ENCODE data around the gene MAGEA2. TPM values are rescaled to one million over a fixed set of nuclear protein-coding genes. Genes with fewer than 3 reads are reported as not detected.
"Not testable (repeated sequence)": the region's sequence is repeated elsewhere in the genome, so short reads cannot be mapped to it uniquely, and the experiment has no call there.

The MAGEA2 gene
- total RNA-seq, 1 donor from 2014 or later, result not detected

DNA sequence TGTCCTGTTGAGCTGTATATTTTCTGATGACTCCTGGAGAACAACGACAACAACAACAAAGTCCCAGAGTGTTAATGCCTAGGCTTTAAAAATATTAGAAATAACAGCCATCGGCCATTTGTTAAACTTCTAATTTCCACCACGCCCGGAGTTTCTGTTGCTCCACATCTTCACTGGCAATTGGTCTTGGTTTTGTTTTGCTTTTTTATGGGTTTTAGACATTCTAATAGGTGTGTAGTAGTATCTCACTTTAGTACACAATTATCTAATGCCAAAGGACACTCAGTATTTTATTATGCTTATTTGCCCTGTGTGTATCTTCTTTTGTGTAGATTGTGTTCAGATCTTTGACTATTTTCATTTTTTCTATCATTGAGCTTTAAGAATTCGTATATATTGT is 15.1 kb downstream of the MAGEA2 start:
- no peaks in the 10 kb centered on the region for H3K27me3 Mint-ChIP-seq
- no peaks in the 10 kb centered on the region for H3K4me1 Mint-ChIP-seq (ENCODE audit: unreplicated experiment)
- no peak overlapping the region for H3K27ac Mint-ChIP-seq

DNA sequence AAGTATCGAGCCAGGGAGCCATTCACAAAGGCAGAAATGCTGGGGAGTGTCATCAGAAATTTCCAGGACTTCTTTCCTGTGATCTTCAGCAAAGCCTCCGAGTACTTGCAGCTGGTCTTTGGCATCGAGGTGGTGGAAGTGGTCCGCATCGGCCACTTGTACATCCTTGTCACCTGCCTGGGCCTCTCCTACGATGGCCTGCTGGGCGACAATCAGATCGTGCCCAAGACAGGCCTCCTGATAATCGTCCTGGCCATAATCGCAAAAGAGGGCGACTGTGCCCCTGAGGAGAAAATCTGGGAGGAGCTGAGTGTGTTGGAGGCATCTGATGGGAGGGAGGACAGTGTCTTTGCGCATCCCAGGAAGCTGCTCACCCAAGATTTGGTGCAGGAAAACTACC is 17.1 kb downstream of the MAGEA2 start:
- H3K4me1 Mint-ChIP-seq (ENCODE audit: unreplicated experiment); H3K9me3 Mint-ChIP-seq; H3K36me3 Mint-ChIP-seq; H3K4me3 Mint-ChIP-seq; H3K27ac Mint-ChIP-seq; DNase-seq (ENCODE audit: extremely low spot score, unreplicated experiment); H3K27me3 Mint-ChIP-seq: not testable (repeated sequence)

More for the DNA sequence above, 15.1 kb downstream of the MAGEA2 start:
- Mint-ChIP-seq H3K4me3 (no peak overlapping the region), H3K9me3 (no peaks in the 10 kb centered on the region), H3K36me3 (no peaks in the 10 kb centered on the region)
- DNase-seq (ENCODE audit: extremely low spot score, unreplicated experiment), result no peak
- TF ChIP-seq CTCF (conservative IDR thresholded peaks at IDR 0.05), result no peak

GRCh38 chrX:152735860-152736511 is 17.7 kb downstream of the MAGEA2 start:
- no peak for DNase-seq (ENCODE audit: extremely low spot score, unreplicated experiment)
- H3K9me3 Mint-ChIP-seq, result no peaks in the 10 kb centered on the region
- no peak for TF ChIP-seq CTCF (conservative IDR thresholded peaks at IDR 0.05)
- H3K27ac Mint-ChIP-seq, result no peak overlapping the region
- H3K4me3 Mint-ChIP-seq, result no peak overlapping the region
- no peaks in the 10 kb centered on the region for H3K36me3 Mint-ChIP-seq
- H3K4me1 Mint-ChIP-seq (ENCODE audit: unreplicated experiment), result no peaks in the 10 kb centered on the region
- H3K27me3 Mint-ChIP-seq, result peaks cover 3% of the 10 kb centered on the region

GRCh38 chrX:152735101-152735500 is 18.5 kb downstream of the MAGEA2 start:
- no peak for TF ChIP-seq CTCF (conservative IDR thresholded peaks at IDR 0.05)
- DNase-seq (ENCODE audit: extremely low spot score, unreplicated experiment), result no peak
- Mint-ChIP-seq H3K4me1 (ENCODE audit: unreplicated experiment) (no peaks in the 10 kb centered on the region), H3K27me3 (peaks cover 3% of the 10 kb centered on the region), H3K36me3 (no peaks in the 10 kb centered on the region), H3K27ac (no peak overlapping the region), H3K9me3 (no peaks in the 10 kb centered on the region), H3K4me3 (no peak overlapping the region)

- H3K4me3 Mint-ChIP-seq; H3K27ac Mint-ChIP-seq; H3K9me3 Mint-ChIP-seq; H3K27me3 Mint-ChIP-seq; H3K4me1 Mint-ChIP-seq (ENCODE audit: unreplicated experiment); DNase-seq (ENCODE audit: extremely low spot score, unreplicated experiment); H3K36me3 Mint-ChIP-seq: not testable (repeated sequence)
Observed at GRCh38 chrX:152734143-152734858, 19.3 kb downstream of the MAGEA2 start.

DNA sequence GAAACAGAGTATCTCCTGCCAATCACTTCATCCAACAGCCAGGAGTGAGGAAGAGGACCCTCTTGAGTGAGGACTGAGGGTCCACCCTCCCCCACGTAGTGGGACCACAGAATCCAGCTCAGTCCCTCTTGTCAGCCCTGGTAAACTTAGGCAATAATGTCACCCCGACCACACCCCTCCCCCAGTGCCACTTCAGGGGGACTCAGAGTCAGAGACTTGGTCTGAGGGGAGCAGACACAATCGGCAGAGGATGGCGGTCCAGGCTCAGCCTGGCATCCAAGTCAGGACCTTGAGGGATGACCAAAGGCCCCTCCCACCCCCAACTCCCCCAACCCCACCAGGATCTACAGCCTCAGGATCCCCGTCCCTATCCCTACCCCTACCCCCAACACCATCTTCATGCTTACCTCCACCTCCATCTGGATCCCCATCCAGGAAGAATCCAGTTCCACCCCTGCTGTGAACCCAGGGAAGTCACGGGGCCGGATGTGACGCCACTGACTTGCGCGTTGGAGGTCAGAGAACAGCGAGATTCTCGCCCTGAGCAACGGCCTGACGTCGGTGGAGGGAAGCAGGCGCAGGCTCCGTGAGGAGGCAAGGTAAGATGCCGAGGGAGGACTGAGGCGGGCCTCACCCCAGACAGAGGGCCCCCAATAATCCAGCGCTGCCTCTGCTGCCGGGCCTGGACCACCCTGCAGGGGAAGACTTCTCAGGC is 20.2 kb downstream of the MAGEA2 start, which contains the start of the genes CSAG1 and MAGEA12:
Gene CSAG1, minus strand, starts transcription at position 461 of the 715 bp plus-strand sequence. CDS start 1,261 bp downstream, outside the sequence.
Gene MAGEA12, plus strand, starts transcription at position 497 of the 715 bp plus-strand sequence. CDS start 2,405 bp downstream, outside the sequence.
- Mint-ChIP-seq H3K4me3 (no peak within 1 kb of the TSS), H3K27ac (no peak within 1 kb of the TSS)

More for the DNA sequence above, 20.2 kb downstream of the MAGEA2 start, which contains the start of the genes CSAG1 and MAGEA12:
- no peak for TF ChIP-seq CTCF (conservative IDR thresholded peaks at IDR 0.05)
- Mint-ChIP-seq H3K36me3 (no peaks in the 10 kb centered on the region), H3K4me1 (ENCODE audit: unreplicated experiment) (no peaks in the 10 kb centered on the region), H3K9me3 (no peaks in the 10 kb centered on the region), H3K27me3 (peaks cover 3% of the 10 kb centered on the region)
- DNase-seq (ENCODE audit: extremely low spot score, unreplicated experiment), result no peak

All from type B pancreatic cell (in vitro differentiated cells).